Fibroblast of skin of abdomen (primary cell): ENCODE results near the gene FAM47A. TPM values are rescaled to one million over a fixed set of nuclear protein-coding genes. Genes with fewer than 3 reads are reported as not detected.

Experiments used
- DNase-seq: peaks from one replicate; pipeline ENCODE4 v3.0.0-alpha.2; 2013
- polyA plus RNA-seq, 2 experiments: library from polyadenylated mRNA; unstranded; fragments of 120-200 nt; gene quantifications; one replicate each; pipeline ENCODE4 v1.2.1, GENCODE V29; 2013; ENCODE audit not compliant: insufficient read length in 2 of 2

FAM47A gene
- polyA plus RNA-seq (2013, experiment 1 of 2; ENCODE audit: insufficient read length) = not detected
- not detected for polyA plus RNA-seq (2013, experiment 2 of 2; ENCODE audit: insufficient read length)

GRCh38 chrX:34132028-34132427 lies at the start of gene FAM47A:
TSS of gene FAM47A (minus strand) at chrX:34132314. CDS start at chrX:34132278, 36 bp downstream.
- no peak for DNase-seq

GRCh38 chrX:34147345-34147744 lies 15.2 kb upstream of the FAM47A start:
- DNase-seq = no peak

- DNase-seq = no peak
Observed at GRCh38 chrX:34146906-34147305, 14.8 kb upstream of the FAM47A start.

GRCh38 chrX:34144246-34144645 lies 12.1 kb upstream of the FAM47A start:
- no peak for DNase-seq

GRCh38 chrX:34140816-34141215 lies 8.7 kb upstream of the FAM47A start:
- no peak for DNase-seq

- DNase-seq = no peak
Observed at GRCh38 chrX:34130980-34131744, 952 bp downstream of the FAM47A start.

GRCh38 chrX:34130501-34130900 lies 1.6 kb downstream of the FAM47A start:
- DNase-seq = no peak

GRCh38 chrX:34126011-34126410 lies 6.1 kb downstream of the FAM47A start:
- no peak for DNase-seq

- DNase-seq = no peak
Observed at GRCh38 chrX:34119122-34119521, 13.0 kb downstream of the FAM47A start.

GRCh38 chrX:34112459-34112858 lies 19.7 kb downstream of the FAM47A start:
- DNase-seq = no peak
